SK-N-SH (cell line): ENCODE results near the gene DQX1. TPM values are rescaled to one million over a fixed set of nuclear protein-coding genes. Genes with fewer than 3 reads are reported as not detected.

Source experiments
- CTCF ChIA-PET: fragments of 300-600, 350-600 bp; formaldehyde crosslinking; extraction: SDS; loops from one replicate; lab custom pipeline; 2021; lab: Yijun Ruan, JAX
- POLR2A ChIA-PET: fragments of 350-600 bp; sonication (Branson Sonifier 250); formaldehyde crosslinking; extraction: SDS; loops from one replicate; lab custom pipeline; 2020; ENCODE audit warnings: antibody characterized with exemption, inconsistent platforms; lab: Yijun Ruan, JAX
- DNase-seq: peaks from one replicate; pipeline ENCODE4 v3.0.0; 2012
- H2AFZ ChIP-seq: fragments of 200-600 bp; sonication (generic); 2 replicates; pipeline ENCODE4 v1.8.1; 2016; ENCODE audit warnings: antibody characterized with exemption, mild to moderate bottlenecking, low read depth
- H3F3A ChIP-seq: fragments of 200-600 bp; sonication (generic); replicated peaks from 2 replicates; pipeline ENCODE3; 2016; ENCODE audit warnings: antibody characterized with exemption, mild to moderate bottlenecking; ENCODE audit not compliant: insufficient read depth
- H3K27ac ChIP-seq, 2 experiments: fragments of 200-500 bp in 1 of 2; fragments of 200-600 bp in 1 of 2; sonication (Bioruptor generic) in 1 of 2; sonication (generic), shearing (Covaris generic) in 1 of 2; 2 replicates each; pipeline versions ENCODE4 v1.5.1 to v1.6.1; 2014 to 2016; ENCODE audit warnings: low read depth in 2 of 2, inconsistent platforms in 1 of 2, low read length in 1 of 2, mild to moderate bottlenecking in 1 of 2, mixed read lengths in 1 of 2
- H3K27me3 ChIP-seq: fragments of 200-600 bp; sonication (generic), shearing (Covaris generic); 2 replicates; pipeline ENCODE4 v1.6.1; 2016; ENCODE audit warnings: mixed run types; ENCODE audit not compliant: insufficient read depth
- H3K36me3 ChIP-seq, 2 experiments: fragments of 200-500 bp in 1 of 2; fragments of 200-600 bp in 1 of 2; sonication (Bioruptor generic) in 1 of 2; sonication (generic) in 1 of 2; replicated peaks in 1 of 2; 2 replicates each; pipeline versions ENCODE3 to v1.5.1; 2014 to 2016; ENCODE audit warnings: low read length in 1 of 2, mild to moderate bottlenecking in 1 of 2; ENCODE audit not compliant: insufficient read depth in 2 of 2, control insufficient read depth in 1 of 2
- H3K4me1 ChIP-seq, 2 experiments: fragments of 200-500 bp in 1 of 2; fragments of 200-600 bp in 1 of 2; sonication (Bioruptor generic) in 1 of 2; sonication (generic), shearing (Covaris generic) in 1 of 2; 2 replicates each; pipeline versions ENCODE4 v1.5.1 to v1.6.1; 2014 to 2016; ENCODE audit warnings: low read depth in 1 of 2, low read length in 1 of 2, mixed run types in 1 of 2; ENCODE audit not compliant: insufficient read depth in 2 of 2, control insufficient read depth in 1 of 2
- H3K4me2 ChIP-seq: fragments of 200-600 bp; sonication (generic), shearing (Covaris generic); 2 replicates; pipeline ENCODE4 v1.6.1; 2017; ENCODE audit warnings: mixed run types
- H3K4me3 ChIP-seq, 2 experiments: fragments of 200-500 bp in 1 of 2; fragments of 200-600 bp in 1 of 2; sonication (Bioruptor generic) in 1 of 2; sonication (generic), shearing (Covaris generic) in 1 of 2; 2 replicates each; pipeline versions ENCODE4 v1.5.1 to v1.8.1; 2014 to 2016; ENCODE audit warnings: low read depth in 2 of 2, inconsistent platforms in 1 of 2, low read length in 1 of 2, mild to moderate bottlenecking in 1 of 2, mixed read lengths in 1 of 2, moderate library complexity in 1 of 2
- H3K79me2 ChIP-seq: fragments of 200-600 bp; sonication (generic); 2 replicates; pipeline ENCODE4 v1.8.1; 2017; ENCODE audit warnings: mild to moderate bottlenecking; ENCODE audit not compliant: insufficient read depth
- H3K9ac ChIP-seq: fragments of 200-600 bp; sonication (generic); 2 replicates; pipeline ENCODE4 v1.6.1; 2017; ENCODE audit warnings: mixed run types
- H3K9me2 ChIP-seq: fragments of 200-600 bp; sonication (generic); 2 replicates; pipeline ENCODE4 v1.6.1; 2017; ENCODE audit warnings: mixed run types
- H3K9me3 ChIP-seq: fragments of 200-600 bp; sonication (generic); 2 replicates; pipeline ENCODE4 v1.6.1; 2017; ENCODE audit warnings: mixed run types, mild to moderate bottlenecking, moderate library complexity
- H4K20me1 ChIP-seq: fragments of 200-600 bp; sonication (generic); 2 replicates; pipeline ENCODE4 v1.6.1; 2017; ENCODE audit warnings: mild to moderate bottlenecking, mixed run types; ENCODE audit not compliant: insufficient read depth
- FOXJ3 ChIP-seq: sonication (generic); formaldehyde crosslinking; IDR thresholded peaks from 2 replicates; pipeline ENCODE4 v1.5.1; 2020; ENCODE audit warnings: mild to moderate bottlenecking, missing genetic modification reagents
- GABPA ChIP-seq: IDR thresholded peaks from 2 replicates; pipeline ENCODE4 v1.4.0; 2012; ENCODE audit warnings: low read depth, mild to moderate bottlenecking
- NRF1 ChIP-seq: IDR thresholded peaks from 2 replicates; pipeline ENCODE4 v1.6.1; 2012; ENCODE audit warnings: low read depth, mild to moderate bottlenecking, low read length
- TCF12 ChIP-seq: IDR thresholded peaks from 2 replicates; pipeline ENCODE4 v1.4.0; 2012
- USF2 ChIP-seq: fragments of 150-350 bp; IDR thresholded peaks from 2 replicates; pipeline ENCODE4 v1.6.1; 2017; ENCODE audit warnings: antibody characterized with exemption, low read length, low read depth, borderline replicate concordance
- WGBS: methylation state at CpG from one replicate; pipeline ENCODE4 v1.1.6; 2017; ENCODE audit warnings: low lambda C conversion rate; 5-methylcytosine and 5-hydroxymethylcytosine counted together
- polyA plus RNA-seq, 3 experiments: library from polyadenylated mRNA; depleted of rRNA; stranded (reverse); fragments of >200 nt; gene quantifications; 2 replicates each; pipeline ENCODE4 v1.2.3, GENCODE V29; 2012
- TF ChIP-seq, protein P1 (sequence below): IDR thresholded peaks from 2 replicates; pipeline ENCODE4 v1.6.1; 2012; ENCODE audit warnings: mild to moderate bottlenecking, low read depth, low read length, moderate library complexity
- TF ChIP-seq, protein P2 (sequence below): IDR thresholded peaks from 2 replicates; pipeline ENCODE4; 2012

The DQX1 gene, protein sequence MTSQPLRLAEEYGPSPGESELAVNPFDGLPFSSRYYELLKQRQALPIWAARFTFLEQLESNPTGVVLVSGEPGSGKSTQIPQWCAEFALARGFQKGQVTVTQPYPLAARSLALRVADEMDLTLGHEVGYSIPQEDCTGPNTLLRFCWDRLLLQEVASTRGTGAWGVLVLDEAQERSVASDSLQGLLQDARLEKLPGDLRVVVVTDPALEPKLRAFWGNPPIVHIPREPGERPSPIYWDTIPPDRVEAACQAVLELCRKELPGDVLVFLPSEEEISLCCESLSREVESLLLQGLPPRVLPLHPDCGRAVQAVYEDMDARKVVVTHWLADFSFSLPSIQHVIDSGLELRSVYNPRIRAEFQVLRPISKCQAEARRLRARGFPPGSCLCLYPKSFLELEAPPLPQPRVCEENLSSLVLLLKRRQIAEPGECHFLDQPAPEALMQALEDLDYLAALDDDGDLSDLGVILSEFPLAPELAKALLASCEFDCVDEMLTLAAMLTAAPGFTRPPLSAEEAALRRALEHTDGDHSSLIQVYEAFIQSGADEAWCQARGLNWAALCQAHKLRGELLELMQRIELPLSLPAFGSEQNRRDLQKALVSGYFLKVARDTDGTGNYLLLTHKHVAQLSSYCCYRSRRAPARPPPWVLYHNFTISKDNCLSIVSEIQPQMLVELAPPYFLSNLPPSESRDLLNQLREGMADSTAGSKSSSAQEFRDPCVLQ
- polyA plus RNA-seq (2012; rRNA removed), result 1.6 and 1.8 TPM in 2 replicates
- 0.26 and 0.31 TPM in 2 replicates for polyA plus RNA-seq (2012; cell fraction: cytosol; rRNA removed)
- 13.2 and 13.8 TPM in 2 replicates for polyA plus RNA-seq (2012; cell fraction: nucleus; rRNA removed)

GRCh38 chr2:74525717-74526648 lies at the start of gene DQX1:
DQX1 (minus strand) TSS chr2:74526231; CDS start chr2:74525729, 502 bp downstream.
- H3K79me2 ChIP-seq, result peaks cover 35% of the 10 kb centered on the region
- TF ChIP-seq NRF1, result peak; percentile 44; the same call in 1 of the 2 replicates
- no peak for TF ChIP-seq TCF12
- TF ChIP-seq, all 33 proteins: peak for 1
- Histone ChIP-seq H3K36me3 (peaks cover 22 to 26% of the 10 kb centered on the region in 2 experiments), H3F3A (peaks cover 3% of the 10 kb centered on the region), H3K9ac (no peak within 1 kb of the TSS), H2AFZ (no peak within 1 kb of the TSS), H3K27me3 (no peaks in the 10 kb centered on the region), H3K4me2 (no peak within 1 kb of the TSS), H3K27ac (no peak within 1 kb of the TSS; a peak in 1 of 4 replicates), H3K4me1 (peaks cover 8 to 15% of the 10 kb centered on the region in 2 experiments), H4K20me1 (no peaks in the 10 kb centered on the region), H3K9me2 (no peaks in the 10 kb centered on the region), H3K4me3 (no peak within 1 kb of the TSS), H3K9me3 (no peaks in the 10 kb centered on the region)
- WGBS, result 93% methylated on average over 9 of the region's 11 CpGs
- peak; percentile 52 for DNase-seq
- ChIA-PET POLR2A (interaction anchor here (0.7 to 1.3 kb wide), 4 partner anchors 8 to 17 kb away, joined by 3 to 5 read pairs (median 3); partner anchors contain the start of gene TLX2), CTCF (interaction anchor here (1.0 to 1.8 kb wide), 4 partner anchors 11 to 43 kb away, joined by 3 to 7 read pairs (median 5); partner anchors contain the start of genes CCDC142, PCGF1, TLX2 and TTC31)

GRCh38 chr2:74575320-74575719 lies 49.3 kb upstream of the DQX1 start:
- POLR2A ChIA-PET, result interaction anchor here (0.6 kb wide), 1 partner anchor 68 kb away, joined by 3 read pairs; no protein-coding TSS in a partner anchor

More at GRCh38 chr2:74575320-74575719, 49.3 kb upstream of the DQX1 start:
- Histone ChIP-seq H3K79me2 (no peaks in the 10 kb centered on the region), H3K4me3 (no peak overlapping the region), H3K27me3 (no peaks in the 10 kb centered on the region), H3K9me3 (no peaks in the 10 kb centered on the region), H4K20me1 (no peaks in the 10 kb centered on the region), H3K27ac (peak overlapping the region; percentile 68 to 82; a peak in 1 of 4 replicates), H3K36me3 (no peaks in the 10 kb centered on the region), H3K9ac (no peak overlapping the region), H3K4me2 (no peak overlapping the region), H3K4me1 (peaks cover 7 to 20% of the 10 kb centered on the region in 2 experiments), H2AFZ (no peak overlapping the region), H3F3A (peaks cover 33% of the 10 kb centered on the region), H3K9me2 (no peaks in the 10 kb centered on the region)
- 69% methylated on average over 4 of the region's 4 CpGs for WGBS
- TF ChIP-seq GABPA (no peak), FOXJ3 (no peak), USF2 (no peak)
- TF ChIP-seq, protein P1, sequence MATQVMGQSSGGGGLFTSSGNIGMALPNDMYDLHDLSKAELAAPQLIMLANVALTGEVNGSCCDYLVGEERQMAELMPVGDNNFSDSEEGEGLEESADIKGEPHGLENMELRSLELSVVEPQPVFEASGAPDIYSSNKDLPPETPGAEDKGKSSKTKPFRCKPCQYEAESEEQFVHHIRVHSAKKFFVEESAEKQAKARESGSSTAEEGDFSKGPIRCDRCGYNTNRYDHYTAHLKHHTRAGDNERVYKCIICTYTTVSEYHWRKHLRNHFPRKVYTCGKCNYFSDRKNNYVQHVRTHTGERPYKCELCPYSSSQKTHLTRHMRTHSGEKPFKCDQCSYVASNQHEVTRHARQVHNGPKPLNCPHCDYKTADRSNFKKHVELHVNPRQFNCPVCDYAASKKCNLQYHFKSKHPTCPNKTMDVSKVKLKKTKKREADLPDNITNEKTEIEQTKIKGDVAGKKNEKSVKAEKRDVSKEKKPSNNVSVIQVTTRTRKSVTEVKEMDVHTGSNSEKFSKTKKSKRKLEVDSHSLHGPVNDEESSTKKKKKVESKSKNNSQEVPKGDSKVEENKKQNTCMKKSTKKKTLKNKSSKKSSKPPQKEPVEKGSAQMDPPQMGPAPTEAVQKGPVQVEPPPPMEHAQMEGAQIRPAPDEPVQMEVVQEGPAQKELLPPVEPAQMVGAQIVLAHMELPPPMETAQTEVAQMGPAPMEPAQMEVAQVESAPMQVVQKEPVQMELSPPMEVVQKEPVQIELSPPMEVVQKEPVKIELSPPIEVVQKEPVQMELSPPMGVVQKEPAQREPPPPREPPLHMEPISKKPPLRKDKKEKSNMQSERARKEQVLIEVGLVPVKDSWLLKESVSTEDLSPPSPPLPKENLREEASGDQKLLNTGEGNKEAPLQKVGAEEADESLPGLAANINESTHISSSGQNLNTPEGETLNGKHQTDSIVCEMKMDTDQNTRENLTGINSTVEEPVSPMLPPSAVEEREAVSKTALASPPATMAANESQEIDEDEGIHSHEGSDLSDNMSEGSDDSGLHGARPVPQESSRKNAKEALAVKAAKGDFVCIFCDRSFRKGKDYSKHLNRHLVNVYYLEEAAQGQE, result no peak
- TF ChIP-seq, protein P2, sequence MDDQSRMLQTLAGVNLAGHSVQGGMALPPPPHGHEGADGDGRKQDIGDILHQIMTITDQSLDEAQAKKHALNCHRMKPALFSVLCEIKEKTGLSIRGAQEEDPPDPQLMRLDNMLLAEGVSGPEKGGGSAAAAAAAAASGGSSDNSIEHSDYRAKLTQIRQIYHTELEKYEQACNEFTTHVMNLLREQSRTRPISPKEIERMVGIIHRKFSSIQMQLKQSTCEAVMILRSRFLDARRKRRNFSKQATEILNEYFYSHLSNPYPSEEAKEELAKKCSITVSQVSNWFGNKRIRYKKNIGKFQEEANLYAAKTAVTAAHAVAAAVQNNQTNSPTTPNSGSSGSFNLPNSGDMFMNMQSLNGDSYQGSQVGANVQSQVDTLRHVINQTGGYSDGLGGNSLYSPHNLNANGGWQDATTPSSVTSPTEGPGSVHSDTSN, result no peak
- no peak for DNase-seq
- CTCF ChIA-PET, result interaction anchor here (0.9 to 7.3 kb wide), 4 partner anchors 9 to 43 kb away, joined by 3 to 75 read pairs (median 6); no protein-coding TSS in a partner anchor
